Neural progenitor cell (in vitro differentiated cells): ENCODE measurements around the gene HIC2.
"Not testable (repeated sequence)": the region's sequence is repeated elsewhere in the genome, so short reads cannot be mapped to it uniquely, and the experiment has no call there.

Experiments used
- EZH2 ChIP-seq: fragments of 200-600 bp; sonication (generic); IDR thresholded peaks from 2 replicates; pipeline ENCODE4 v1.6.1; 2017; ENCODE audit warnings: antibody characterized with exemption, mild to moderate bottlenecking, moderate library complexity
- EZH2phosphoT487 ChIP-seq: fragments of 200-600 bp; sonication (generic); IDR thresholded peaks from 2 replicates; pipeline ENCODE4 v1.6.1; 2017; ENCODE audit warnings: antibody characterized with exemption
- TF ChIP-seq, protein P1 (sequence below): fragments of 200-600 bp; sonication (generic); IDR thresholded peaks from 2 replicates; pipeline ENCODE4 v1.5.1; 2017; ENCODE audit warnings: antibody characterized with exemption, mild to moderate bottlenecking

DNA sequence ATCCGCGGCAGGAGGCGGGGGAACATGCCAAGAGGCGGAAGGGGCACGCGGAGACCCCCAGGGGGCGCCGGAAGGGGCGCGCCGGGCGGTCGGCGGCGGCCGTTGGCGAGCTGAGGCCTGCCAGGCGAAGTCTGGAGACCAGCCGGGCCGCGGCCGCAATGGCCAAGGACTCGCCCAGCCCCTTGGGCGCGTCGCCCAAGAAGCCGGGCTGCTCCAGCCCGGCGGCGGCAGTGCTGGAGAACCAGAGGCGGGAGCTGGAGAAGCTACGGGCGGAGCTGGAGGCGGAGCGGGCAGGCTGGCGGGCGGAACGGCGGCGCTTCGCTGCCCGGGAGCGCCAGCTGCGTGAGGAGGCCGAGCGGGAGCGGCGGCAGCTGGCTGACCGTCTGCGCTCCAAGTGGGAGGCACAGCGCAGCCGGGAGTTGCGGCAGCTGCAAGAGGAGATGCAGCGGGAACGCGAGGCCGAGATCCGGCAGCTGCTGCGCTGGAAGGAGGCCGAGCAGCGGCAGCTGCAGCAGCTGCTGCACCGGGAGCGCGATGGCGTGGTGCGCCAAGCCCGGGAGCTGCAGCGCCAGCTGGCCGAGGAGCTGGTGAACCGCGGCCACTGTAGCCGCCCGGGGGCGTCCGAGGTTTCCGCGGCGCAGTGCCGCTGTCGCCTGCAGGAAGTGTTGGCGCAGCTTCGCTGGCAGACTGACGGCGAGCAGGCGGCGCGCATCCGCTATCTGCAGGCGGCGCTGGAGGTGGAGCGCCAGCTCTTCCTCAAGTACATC lies 33.3 kb upstream of the HIC2 start, which contains the start of gene RIMBP3B:
- not testable (repeated sequence) for TF ChIP-seq EZH2, EZH2phosphoT487
- TF ChIP-seq, protein P1, sequence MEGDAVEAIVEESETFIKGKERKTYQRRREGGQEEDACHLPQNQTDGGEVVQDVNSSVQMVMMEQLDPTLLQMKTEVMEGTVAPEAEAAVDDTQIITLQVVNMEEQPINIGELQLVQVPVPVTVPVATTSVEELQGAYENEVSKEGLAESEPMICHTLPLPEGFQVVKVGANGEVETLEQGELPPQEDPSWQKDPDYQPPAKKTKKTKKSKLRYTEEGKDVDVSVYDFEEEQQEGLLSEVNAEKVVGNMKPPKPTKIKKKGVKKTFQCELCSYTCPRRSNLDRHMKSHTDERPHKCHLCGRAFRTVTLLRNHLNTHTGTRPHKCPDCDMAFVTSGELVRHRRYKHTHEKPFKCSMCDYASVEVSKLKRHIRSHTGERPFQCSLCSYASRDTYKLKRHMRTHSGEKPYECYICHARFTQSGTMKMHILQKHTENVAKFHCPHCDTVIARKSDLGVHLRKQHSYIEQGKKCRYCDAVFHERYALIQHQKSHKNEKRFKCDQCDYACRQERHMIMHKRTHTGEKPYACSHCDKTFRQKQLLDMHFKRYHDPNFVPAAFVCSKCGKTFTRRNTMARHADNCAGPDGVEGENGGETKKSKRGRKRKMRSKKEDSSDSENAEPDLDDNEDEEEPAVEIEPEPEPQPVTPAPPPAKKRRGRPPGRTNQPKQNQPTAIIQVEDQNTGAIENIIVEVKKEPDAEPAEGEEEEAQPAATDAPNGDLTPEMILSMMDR: not testable (repeated sequence)
